Neuronal stem cell (in vitro differentiated cells): ENCODE measurements around the gene TPK1.

Experiments used
- DNase-seq: peaks from one replicate; pipeline ENCODE4 v3.0.0-alpha.2; 2013; ENCODE audit warnings: low spot score
- H2AFZ ChIP-seq: one replicate; pipeline ENCODE4 v1.6.1; 2013; ENCODE audit warnings: mild to moderate bottlenecking, low read length, inconsistent platforms
- H2AK5ac ChIP-seq: 2 replicates; pipeline ENCODE4 v1.6.1; 2013; ENCODE audit warnings: low read depth, mild to moderate bottlenecking, inconsistent platforms, low read length, moderate library complexity, mixed read lengths
- H2BK120ac ChIP-seq: 2 replicates; pipeline ENCODE4 v1.6.1; 2013; ENCODE audit warnings: low read depth, mild to moderate bottlenecking, inconsistent platforms, low read length, moderate library complexity, mixed read lengths
- H2BK12ac ChIP-seq: one replicate; pipeline ENCODE4 v1.6.1; 2013; ENCODE audit warnings: low read length, inconsistent platforms
- H2BK15ac ChIP-seq: 2 replicates; pipeline ENCODE4 v1.6.1; 2013; ENCODE audit warnings: mild to moderate bottlenecking, low read length, inconsistent platforms, mixed read lengths
- H2BK5ac ChIP-seq: one replicate; pipeline ENCODE4 v1.6.1; 2013; ENCODE audit warnings: inconsistent platforms, mild to moderate bottlenecking, low read length, moderate library complexity
- H3K14ac ChIP-seq: one replicate; pipeline ENCODE4 v1.6.1; 2013; ENCODE audit warnings: low read length, inconsistent platforms
- H3K18ac ChIP-seq: 2 replicates; pipeline ENCODE4 v1.6.1; 2013; ENCODE audit warnings: low read length, inconsistent platforms
- H3K23ac ChIP-seq: 2 replicates; pipeline ENCODE4 v1.6.1; 2013; ENCODE audit warnings: low read depth, mild to moderate bottlenecking, mixed read lengths, low read length, inconsistent platforms; ENCODE audit not compliant: poor library complexity
- H3K27ac ChIP-seq: replicated peaks from 3 replicates; pipeline ENCODE4 v1.5.1; 2013; ENCODE audit warnings: low read length, inconsistent platforms
- H3K27me3 ChIP-seq, 3 experiments: 2 replicates each; pipeline ENCODE4 v1.6.1; 2013; ENCODE audit warnings: low read length in 3 of 3, mild to moderate bottlenecking in 2 of 3, inconsistent platforms in 1 of 3, low read depth in 1 of 3, mixed read lengths in 1 of 3, moderate library complexity in 1 of 3; ENCODE audit not compliant: control insufficient read depth in 3 of 3, insufficient read depth in 3 of 3
- H3K36me3 ChIP-seq, 2 donors: replicated peaks in 1 of 2; 2 replicates each; pipeline ENCODE4 v1.6.1; 2013; ENCODE audit warnings: low read length in 2 of 2; ENCODE audit not compliant: control insufficient read depth in 2 of 2, insufficient read depth in 2 of 2
- H3K4ac ChIP-seq: 2 replicates; pipeline ENCODE4 v1.6.1; 2013; ENCODE audit warnings: inconsistent platforms, mild to moderate bottlenecking, low read length, moderate library complexity
- H3K4me1 ChIP-seq, 2 donors: 1 replicate in 1 of 2; 2 replicates in 1 of 2; pipeline ENCODE4 v1.6.1; 2013; ENCODE audit warnings: low read length in 2 of 2, low read depth in 1 of 2; ENCODE audit not compliant: control insufficient read depth in 2 of 2, insufficient read depth in 1 of 2
- H3K4me2 ChIP-seq: one replicate; pipeline ENCODE4 v1.6.1; 2013; ENCODE audit warnings: mild to moderate bottlenecking, low read length, inconsistent platforms; ENCODE audit not compliant: insufficient read depth, poor library complexity, severe bottlenecking
- H3K4me3 ChIP-seq, 2 donors: 2 replicates each; pipeline ENCODE4 v1.5.1; 2013; ENCODE audit warnings: low read length in 2 of 2, mild to moderate bottlenecking in 2 of 2, inconsistent platforms in 1 of 2, moderate library complexity in 1 of 2
- H3K79me1 ChIP-seq: one replicate; pipeline ENCODE4 v1.6.1; 2013; ENCODE audit warnings: low read depth, mild to moderate bottlenecking, inconsistent platforms, low read length, moderate library complexity
- H3K9ac ChIP-seq: one replicate; pipeline ENCODE4 v1.6.1; 2013; ENCODE audit warnings: mild to moderate bottlenecking, low read depth, low read length, inconsistent platforms; ENCODE audit not compliant: poor library complexity
- H3K9me3 ChIP-seq, 2 donors: replicated peaks in 1 of 2; 2 replicates each; pipeline versions ENCODE3 to v1.6.1; 2013; ENCODE audit warnings: low read length in 2 of 2, mild to moderate bottlenecking in 2 of 2, inconsistent platforms in 1 of 2, low read depth in 1 of 2, mixed read lengths in 1 of 2, moderate library complexity in 1 of 2; ENCODE audit not compliant: control insufficient read depth in 2 of 2, insufficient read depth in 1 of 2
- H4K8ac ChIP-seq: one replicate; pipeline ENCODE4 v1.6.1; 2013; ENCODE audit warnings: low read depth, mild to moderate bottlenecking, inconsistent platforms, low read length, moderate library complexity
- H4K91ac ChIP-seq: one replicate; pipeline ENCODE4 v1.6.1; 2013; ENCODE audit warnings: low read length, low read depth, mild to moderate bottlenecking, inconsistent platforms; ENCODE audit not compliant: poor library complexity
- whole genome bisulfite sequencing, 2 donors: extraction: QIAGEN DNeasy Blood & Tissue Kit; methylation state at CpG; one replicate each; pipeline ENCODE4 v1.1.7; 2013; ENCODE audit warnings: missing lambda C conversion rate in 2 of 2, mixed read lengths in 1 of 2; ENCODE audit not compliant: insufficient read length in 2 of 2, insufficient replicate concordance in 1 of 2; ENCODE audit errors: extremely low coverage in 2 of 2; 5-methylcytosine and 5-hydroxymethylcytosine counted together

The TPK1 gene

GRCh38 chr7:144820552-144820951 lies 15.3 kb downstream of the TPK1 start:
- H3K4me2 ChIP-seq: no peak overlapping the region
- no peak overlapping the region for H3K4me3 ChIP-seq
- no peaks in the 10 kb centered on the region for H3K36me3 ChIP-seq
- no peak overlapping the region for H2BK15ac ChIP-seq
- H3K27ac ChIP-seq: no peak overlapping the region
- no peak overlapping the region for H2AFZ ChIP-seq
- no peaks in the 10 kb centered on the region for H3K79me1 ChIP-seq
- H3K14ac ChIP-seq: no peak overlapping the region
- no peak overlapping the region for H3K23ac ChIP-seq
- H4K8ac ChIP-seq: no peak overlapping the region
- no peaks in the 10 kb centered on the region for H3K9me3 ChIP-seq
- no peaks in the 10 kb centered on the region for H3K27me3 ChIP-seq
- H2BK120ac ChIP-seq: no peak overlapping the region
- H4K91ac ChIP-seq: no peak overlapping the region
- no peak for DNase-seq
- no peak overlapping the region for H3K9ac ChIP-seq
- no peak overlapping the region for H3K4ac ChIP-seq
- H2AK5ac ChIP-seq: no peak overlapping the region
- H3K18ac ChIP-seq: no peak overlapping the region
- H2BK12ac ChIP-seq: no peak overlapping the region
- no peak overlapping the region for H2BK5ac ChIP-seq
- no peaks in the 10 kb centered on the region for H3K4me1 ChIP-seq

- Histone ChIP-seq H3K27me3 (no peaks in the 10 kb centered on the region), H3K4ac (no peak overlapping the region), H3K27ac (no peak overlapping the region), H3K79me1 (no peaks in the 10 kb centered on the region), H4K91ac (no peak overlapping the region), H2AFZ (no peak overlapping the region), H3K9ac (no peak overlapping the region), H3K4me1 (no peaks in the 10 kb centered on the region), H2BK120ac (no peak overlapping the region), H2BK15ac (no peak overlapping the region), H3K23ac (no peak overlapping the region), H2BK12ac (no peak overlapping the region), H3K18ac (no peak overlapping the region), H4K8ac (no peak overlapping the region), H3K4me2 (no peak overlapping the region), H3K36me3 (no peaks in the 10 kb centered on the region), H2AK5ac (no peak overlapping the region), H3K9me3 (no peaks in the 10 kb centered on the region), H3K14ac (no peak overlapping the region), H2BK5ac (no peak overlapping the region), H3K4me3 (no peak overlapping the region)
- DNase-seq: no peak
- no CpG with 5 or more reads among the region's 1 CpG for WGBS, 2 donors
Measured at GRCh38 chr7:144819566-144819965, 16.3 kb downstream of the TPK1 start.

- no peak overlapping the region for H3K27ac ChIP-seq
- H2BK12ac ChIP-seq: no peak overlapping the region
- no peak overlapping the region for H3K4me2 ChIP-seq
- H3K79me1 ChIP-seq: no peaks in the 10 kb centered on the region
- H3K18ac ChIP-seq: no peak overlapping the region
- H3K4ac ChIP-seq: no peak overlapping the region
- H3K36me3 ChIP-seq: no peaks in the 10 kb centered on the region
- WGBS, 2 donors: no CpG with 5 or more reads among the region's 4 CpGs
- no peak overlapping the region for H3K9ac ChIP-seq
- H3K4me3 ChIP-seq: no peak overlapping the region
- H4K8ac ChIP-seq: no peak overlapping the region
- no peak overlapping the region for H2BK15ac ChIP-seq
- no peaks in the 10 kb centered on the region for H3K9me3 ChIP-seq
- H2BK5ac ChIP-seq: no peak overlapping the region
- no peak overlapping the region for H2AFZ ChIP-seq
- no peak overlapping the region for H3K23ac ChIP-seq
- H3K4me1 ChIP-seq: no peaks in the 10 kb centered on the region
- no peak overlapping the region for H2BK120ac ChIP-seq
- H3K27me3 ChIP-seq: no peaks in the 10 kb centered on the region
- no peak overlapping the region for H4K91ac ChIP-seq
- no peak overlapping the region for H3K14ac ChIP-seq
- H2AK5ac ChIP-seq: no peak overlapping the region
- DNase-seq: no peak
Measured at GRCh38 chr7:144818511-144818910, 17.3 kb downstream of the TPK1 start.

- Histone ChIP-seq H3K14ac (no peak overlapping the region), H3K4me1 (no peaks in the 10 kb centered on the region), H4K8ac (no peak overlapping the region), H3K9me3 (no peaks in the 10 kb centered on the region), H3K23ac (no peak overlapping the region), H3K18ac (no peak overlapping the region), H3K4ac (no peak overlapping the region), H3K4me2 (no peak overlapping the region), H3K27me3 (no peaks in the 10 kb centered on the region), H3K36me3 (no peaks in the 10 kb centered on the region), H2AK5ac (no peak overlapping the region), H2AFZ (no peak overlapping the region), H3K4me3 (no peak overlapping the region), H2BK12ac (no peak overlapping the region), H2BK5ac (no peak overlapping the region), H4K91ac (no peak overlapping the region), H2BK15ac (no peak overlapping the region), H3K9ac (no peak overlapping the region), H3K27ac (no peak overlapping the region), H2BK120ac (no peak overlapping the region), H3K79me1 (no peaks in the 10 kb centered on the region)
- DNase-seq: no peak
- no CpG with 5 or more reads among the region's 3 CpGs for WGBS, 2 donors
Measured at GRCh38 chr7:144817001-144817400, 18.9 kb downstream of the TPK1 start.
